Measurements from ENCODE around the gene DDX20.

DDX20 gene

GRCh38 chr1:111776391-111776790 lies 20.7 kb downstream of the DDX20 start:
- DNase-seq (ENCODE audit: extremely low spot score): no peak
- ChIA-PET CTCF (no interaction called here), POLR2A (no interaction called here)
- no peak for TF ChIP-seq CTCF (IDR thresholded peaks at IDR 0.05; ENCODE audit: control extremely low read depth, extremely low read depth, low read depth, missing control alignments)

DNA sequence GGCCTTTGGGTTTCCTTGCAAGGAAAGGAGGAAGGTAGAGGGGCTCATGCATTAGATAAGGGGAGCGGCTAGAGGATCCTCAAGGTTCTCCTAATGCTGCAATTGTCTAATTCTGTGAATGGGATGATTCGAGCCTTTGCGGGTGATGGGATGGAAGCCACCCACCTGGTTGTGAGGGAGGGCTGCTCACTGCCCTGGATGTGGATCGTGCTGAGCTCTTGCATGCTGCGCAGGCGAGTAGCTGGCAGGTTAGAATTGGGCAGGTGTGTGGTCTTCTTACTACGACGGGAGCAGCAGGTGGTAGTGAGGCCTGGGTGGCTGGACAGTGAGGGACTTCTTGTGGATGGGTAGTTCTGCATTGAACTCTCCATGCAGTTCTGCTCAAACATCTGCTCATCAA lies 21.2 kb downstream of the DDX20 start:
- no peak for DNase-seq (ENCODE audit: extremely low spot score)
- TF ChIP-seq CTCF (IDR thresholded peaks at IDR 0.05; ENCODE audit: control extremely low read depth, extremely low read depth, low read depth, missing control alignments): no peak
- ChIA-PET CTCF (interaction anchor here (1.7 kb wide), 1 partner anchor 8 kb away, joined by 9 read pairs; no protein-coding TSS in a partner anchor), POLR2A (no interaction called here)

- ChIA-PET POLR2A (no interaction called here), CTCF (interaction anchor here (1.7 kb wide), 1 partner anchor 8 kb away, joined by 9 read pairs; no protein-coding TSS in a partner anchor)
- DNase-seq (ENCODE audit: extremely low spot score): no peak
- no peak for TF ChIP-seq CTCF (IDR thresholded peaks at IDR 0.05; ENCODE audit: control extremely low read depth, extremely low read depth, low read depth, missing control alignments)
Observed at GRCh38 chr1:111777301-111777700, 21.6 kb downstream of the DDX20 start.

- no peak for DNase-seq (ENCODE audit: extremely low spot score)
- CTCF ChIA-PET: interaction anchor here (1.7 kb wide), 1 partner anchor 9 kb away, joined by 9 read pairs; no protein-coding TSS in a partner anchor
- POLR2A ChIA-PET: no interaction called here
- no peak for TF ChIP-seq CTCF (IDR thresholded peaks at IDR 0.05; ENCODE audit: control extremely low read depth, extremely low read depth, low read depth, missing control alignments)
Observed at GRCh38 chr1:111778066-111778465, 22.4 kb downstream of the DDX20 start.

GRCh38 chr1:111778541-111779051 lies 22.9 kb downstream of the DDX20 start:
- DNase-seq (ENCODE audit: extremely low spot score): no peak
- ChIA-PET CTCF (interaction anchor here (1.7 kb wide), 1 partner anchor 9 kb away, joined by 9 read pairs; no protein-coding TSS in a partner anchor), POLR2A (no interaction called here)
- no peak for TF ChIP-seq CTCF (IDR thresholded peaks at IDR 0.05; ENCODE audit: control extremely low read depth, extremely low read depth, low read depth, missing control alignments)

DNA sequence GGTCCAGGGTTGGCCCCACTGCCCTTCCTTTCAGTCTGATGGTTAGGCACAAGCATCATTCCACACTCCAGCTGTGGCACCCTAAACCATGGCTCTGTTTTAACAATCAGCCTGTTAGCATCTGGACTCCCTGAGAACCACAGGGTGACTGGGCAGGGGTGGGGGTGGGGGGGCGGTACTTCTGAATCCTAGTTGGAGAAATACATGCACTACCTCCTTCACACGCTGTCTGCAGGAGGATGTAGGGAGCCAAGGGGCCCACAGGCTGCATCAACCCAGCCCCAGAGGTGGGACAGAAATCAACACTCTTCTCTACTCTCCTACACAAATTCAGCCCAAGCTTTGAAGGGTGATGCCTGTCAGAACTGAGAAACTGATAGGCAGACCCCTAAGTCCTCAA lies 23.8 kb downstream of the DDX20 start:
- no peak for DNase-seq (ENCODE audit: extremely low spot score)
- ChIA-PET POLR2A (no interaction called here), CTCF (interaction anchor here (1.3 to 1.8 kb wide), 2 partner anchors 9 to 12 kb away, joined by 3 to 9 read pairs; no protein-coding TSS in a partner anchor)
- no peak for TF ChIP-seq CTCF (IDR thresholded peaks at IDR 0.05; ENCODE audit: control extremely low read depth, extremely low read depth, low read depth, missing control alignments)
